GM12878 (cell line): Measurements from ENCODE around the gene IQCF2. TPM values are rescaled to one million over a fixed set of nuclear protein-coding genes. Genes with fewer than 3 reads are reported as not detected.

Experiments used
- ATAC-seq: fragments of 200-7000 bp; cut with Tn5 transposase; 3 replicates; pipeline ENCODE4 v1.9.1; 2020; ENCODE audit warnings: mild to moderate bottlenecking, moderate library complexity
- BruUV-seq: library from RNA; stranded (reverse); fragments of 400-500 nt; replicated peaks from 2 replicates; lab custom pipeline; 2021; lab: Mats Ljungman, UMichigan
- CTCF ChIA-PET: fragments of 300-600 bp; sonication (Branson Sonifier 250); formaldehyde crosslinking; extraction: SDS; loops from one replicate; lab custom pipeline; 2021; ENCODE audit warnings: inconsistent platforms; lab: Yijun Ruan, JAX
- POLR2A ChIA-PET: fragments of 350-600 bp; formaldehyde crosslinking; extraction: SDS; loops from one replicate; lab custom pipeline; 2021; ENCODE audit warnings: inconsistent platforms; lab: Charles Lee
- RAD21 ChIA-PET: fragments of 300-600 bp; sonication (Branson Sonifier 250); formaldehyde crosslinking; loops from one replicate; lab custom pipeline; 2023; ENCODE audit warnings: antibody characterized with exemption; ENCODE audit not compliant: unreplicated experiment; lab: Charles Lee
- SMC1A ChIA-PET: fragments of 300-600 bp; sonication (Branson Sonifier 250); formaldehyde crosslinking; loops from one replicate; lab custom pipeline; 2023; ENCODE audit not compliant: unreplicated experiment, uncharacterized antibody; lab: Charles Lee
- DNase-seq: peaks from one replicate; pipeline ENCODE4 v3.0.0-alpha.2; 2011; ENCODE audit warnings: low read depth, low spot score
- FAIRE-seq: peaks from 3 replicates; lab custom pipeline; 2011; peaks lifted over from hg19 to GRCh38; lab: Jason Lieb, UNC
- H2AFZ ChIP-seq: 2 replicates; pipeline ENCODE4 v1.6.0; 2011; ENCODE audit warnings: low read depth, low read length, control low read depth; ENCODE audit not compliant: control insufficient read depth
- H3K27ac ChIP-seq: 2 replicates; pipeline ENCODE4 v1.5.1; 2011; ENCODE audit warnings: control low read depth; ENCODE audit not compliant: control insufficient read depth, insufficient read depth
- H3K27me3 ChIP-seq, 2 experiments: replicated peaks in 1 of 2; 2 replicates each; pipeline versions ENCODE4 v1.6.0 to v1.6.1; 2011; ENCODE audit warnings: low read length in 1 of 2; ENCODE audit not compliant: control insufficient read depth in 2 of 2, insufficient read depth in 2 of 2
- H3K36me3 ChIP-seq, 2 experiments: 2 replicates each; pipeline ENCODE4 v1.5.1; 2011; ENCODE audit warnings: low read length in 1 of 2; ENCODE audit not compliant: control insufficient read depth in 2 of 2, insufficient read depth in 2 of 2
- H3K4me1 ChIP-seq: 2 replicates; pipeline ENCODE4 v1.6.1; 2011; ENCODE audit warnings: mild to moderate bottlenecking, low read length, moderate library complexity, mixed read lengths; ENCODE audit not compliant: control insufficient read depth, insufficient read depth
- H3K4me2 ChIP-seq: 2 replicates; pipeline ENCODE4 v1.6.0; 2011; ENCODE audit warnings: control low read depth; ENCODE audit not compliant: control insufficient read depth, insufficient read depth
- H3K4me3 ChIP-seq: fragments of 200-600 bp; sonication (generic); 2 replicates; pipeline ENCODE4 v1.5.1; 2016
- H3K79me2 ChIP-seq: 2 replicates; pipeline ENCODE4 v1.6.0; 2011; ENCODE audit warnings: low read length; ENCODE audit not compliant: control insufficient read depth, insufficient read depth
- H3K9ac ChIP-seq: 2 replicates; pipeline ENCODE4 v1.8.0; 2011; ENCODE audit warnings: low read length, control low read depth, mixed read lengths; ENCODE audit not compliant: control insufficient read depth, insufficient read depth
- H3K9me3 ChIP-seq: replicated peaks from 3 replicates; pipeline ENCODE4 v1.5.1; 2011; ENCODE audit warnings: mild to moderate bottlenecking, low read length; ENCODE audit not compliant: control insufficient read depth, insufficient read depth
- H4K20me1 ChIP-seq: 2 replicates; pipeline ENCODE4 v1.6.0; 2011; ENCODE audit not compliant: control insufficient read depth, insufficient read depth
- SPI1 ChIP-seq: IDR thresholded peaks from 2 replicates; pipeline ENCODE4 v1.6.1; 2011; ENCODE audit warnings: low read depth, mild to moderate bottlenecking, low read length, moderate library complexity, borderline replicate concordance; ENCODE audit not compliant: insufficient read depth
- WGBS: methylation state at CpG from one replicate; pipeline ENCODE4 v1.1.6; 2016; ENCODE audit warnings: low lambda C conversion rate; ENCODE audit not compliant: insufficient replicate concordance, insufficient coverage; ENCODE audit errors: missing lambda C conversion rate; 5-methylcytosine and 5-hydroxymethylcytosine counted together
- in situ Hi-C: fragments of 300-500 bp; cut with MboI; formaldehyde crosslinking; loops from 9 replicates; pipeline ENCODE4 v1.14.3; 2018; ENCODE audit warnings: mixed read lengths
- intact Hi-C: fragments of 100-400 bp; cut with micrococcal nuclease; formaldehyde crosslinking; loops from one replicate; pipeline ENCODE4 v1.14.2; 2022; ENCODE audit not compliant: unreplicated experiment
- polyA plus RNA-seq, 11 experiments: library from polyadenylated mRNA; depleted of rRNA in 4 of 11; unstranded in 6 of 11; stranded (reverse) in 5 of 11; fragments of >200 nt; fragmentation: Nextera tagmentation in 4 of 11; fragmentation: Illumina TruSeq in 1 of 11; extraction: Ambion mirVana in 4 of 11; extraction: Trizol in 1 of 11; gene quantifications; 1 replicate in 1 of 11; 2 replicates in 10 of 11; pipeline versions ENCODE4 v1.2.1 to v1.2.3, GENCODE V29; 2011 to 2016; ENCODE audit warnings: inconsistent platforms in 2 of 11, missing spikeins in 2 of 11, low read depth in 1 of 11
- total RNA-seq, 4 experiments: library from RNA; depleted of rRNA in 3 of 4; stranded (reverse); fragments of >200 nt in 3 of 4; fragmentation: Illumina TruSeq in 1 of 4; extraction: Trizol in 1 of 4; gene quantifications; 2 replicates each; pipeline versions ENCODE4 v1.2.1 to v1.2.3, GENCODE V29; 2013 to 2021
- TF ChIP-seq, protein P1 (sequence below), 3 experiments: IDR thresholded peaks in 2 of 3; conservative IDR thresholded peaks in 1 of 3; 2 replicates each; pipeline ENCODE4 v1.5.1; 2011; ENCODE audit warnings: low read depth in 3 of 3, low read length in 3 of 3, mild to moderate bottlenecking in 3 of 3, control low read depth in 2 of 3, moderate library complexity in 2 of 3, inconsistent platforms in 1 of 3, mixed read lengths in 1 of 3; ENCODE audit not compliant: control insufficient read depth in 2 of 3, insufficient read depth in 1 of 3; ENCODE audit errors: extremely low read depth in 1 of 3

The IQCF2 gene
- total and polyA plus RNA-seq, 10 of the 15 experiments (the other 5 are each of a cell fraction or from before 2014, with no cell fraction given), result not detected

DNA sequence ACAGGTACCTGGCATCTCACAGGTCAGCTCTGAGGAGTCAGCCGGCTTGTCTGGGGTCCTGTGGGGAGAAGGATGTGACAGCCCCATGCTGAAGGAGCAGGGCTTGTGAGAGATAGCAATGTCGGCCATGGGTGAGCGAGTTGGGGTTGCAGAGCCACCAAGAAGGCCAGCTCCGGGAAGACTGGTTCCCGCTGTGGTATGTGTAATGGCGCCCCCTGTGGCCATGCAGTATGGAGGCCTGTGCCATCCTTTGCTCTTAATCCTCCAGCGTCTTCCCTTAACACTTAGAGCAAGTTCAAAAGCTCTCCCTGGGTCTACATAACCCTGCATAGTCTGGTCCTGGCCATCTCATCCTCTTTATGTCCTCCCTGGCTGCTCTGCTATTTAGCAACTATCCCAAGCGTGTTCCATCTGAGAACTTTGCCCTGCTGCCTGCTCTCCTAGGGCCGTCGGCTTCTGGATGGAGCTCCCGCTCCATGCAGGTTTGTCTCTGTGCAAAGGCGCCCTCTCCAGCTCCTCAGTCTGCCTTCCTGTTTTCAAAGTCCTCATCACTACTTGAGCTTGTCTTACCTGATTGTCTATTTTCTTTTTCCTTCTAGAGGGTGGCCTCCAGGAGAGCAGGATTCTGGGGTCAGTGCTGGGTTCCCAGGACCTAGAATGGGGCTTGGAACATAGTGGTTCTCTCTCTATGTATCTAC lies 41.6 kb upstream of the IQCF2 start:
- 45% methylated on average over 12 of the region's 12 CpGs for WGBS
- RAD21 ChIA-PET, result no interaction called here
- no peak for DNase-seq

More for the DNA sequence above, 41.6 kb upstream of the IQCF2 start:
- intact Hi-C loops, result no loop called here
- no peaks in the 10 kb centered on the region for H3K79me2 ChIP-seq
- no peak overlapping the region for H3K9ac ChIP-seq
- ChIA-PET POLR2A (no interaction called here), CTCF (interaction anchor here (0.8 to 2.7 kb wide), 6 partner anchors 8 to 199 kb away, joined by 3 to 10 read pairs (median 4); no protein-coding TSS in a partner anchor), SMC1A (interaction anchor here (0.5 to 1.0 kb wide), 2 partner anchors 14 to 299 kb away, joined by 3 read pairs; no protein-coding TSS in a partner anchor)
- no peak overlapping the region for H3K4me3 ChIP-seq
- no peaks in the 10 kb centered on the region; the same call in 2 of the 3 replicates for H3K9me3 ChIP-seq
- in situ Hi-C loops, result no loop called here
- TF ChIP-seq, protein P1, sequence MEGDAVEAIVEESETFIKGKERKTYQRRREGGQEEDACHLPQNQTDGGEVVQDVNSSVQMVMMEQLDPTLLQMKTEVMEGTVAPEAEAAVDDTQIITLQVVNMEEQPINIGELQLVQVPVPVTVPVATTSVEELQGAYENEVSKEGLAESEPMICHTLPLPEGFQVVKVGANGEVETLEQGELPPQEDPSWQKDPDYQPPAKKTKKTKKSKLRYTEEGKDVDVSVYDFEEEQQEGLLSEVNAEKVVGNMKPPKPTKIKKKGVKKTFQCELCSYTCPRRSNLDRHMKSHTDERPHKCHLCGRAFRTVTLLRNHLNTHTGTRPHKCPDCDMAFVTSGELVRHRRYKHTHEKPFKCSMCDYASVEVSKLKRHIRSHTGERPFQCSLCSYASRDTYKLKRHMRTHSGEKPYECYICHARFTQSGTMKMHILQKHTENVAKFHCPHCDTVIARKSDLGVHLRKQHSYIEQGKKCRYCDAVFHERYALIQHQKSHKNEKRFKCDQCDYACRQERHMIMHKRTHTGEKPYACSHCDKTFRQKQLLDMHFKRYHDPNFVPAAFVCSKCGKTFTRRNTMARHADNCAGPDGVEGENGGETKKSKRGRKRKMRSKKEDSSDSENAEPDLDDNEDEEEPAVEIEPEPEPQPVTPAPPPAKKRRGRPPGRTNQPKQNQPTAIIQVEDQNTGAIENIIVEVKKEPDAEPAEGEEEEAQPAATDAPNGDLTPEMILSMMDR (IDR thresholded peaks at IDR 0.05 in 2 of 3, conservative IDR thresholded peaks at IDR 0.05 in 1 of 3; ENCODE audit: control insufficient read depth in 2 of 3, extremely low read depth in 1 of 3, insufficient read depth in 1 of 3, low read depth in 3 of 3, low read length in 3 of 3), result peak; percentile 12 to 47 (median 23); a peak in 4 of 6 replicates
- TF ChIP-seq SPI1, result no peak
- no peaks in the 10 kb centered on the region for H3K4me1 ChIP-seq
- ATAC-seq (no peak), FAIRE-seq (no peak)
- no peak overlapping the region for H3K4me2 ChIP-seq
- peaks cover 0 to 5% of the 10 kb centered on the region in 2 experiments; a peak in 1 of 4 replicates for H3K27me3 ChIP-seq
- no TSS peak for BruUV-seq
- no peak overlapping the region for H3K27ac ChIP-seq
- H2AFZ ChIP-seq, result no peak overlapping the region
- no peaks in the 10 kb centered on the region for H3K36me3 ChIP-seq
- no peaks in the 10 kb centered on the region for H4K20me1 ChIP-seq
